Measurements from ENCODE around the gene STPG3. TPM values are rescaled to one million over a fixed set of nuclear protein-coding genes. Genes with fewer than 3 reads are reported as not detected.

STPG3 gene
- polyA plus RNA-seq, 1 of the 3 experiments (the other 2 are of a cell fraction), result not detected

- peak; percentile 67 for DNase-seq
- peak overlapping the region in 1 of 2 experiments; percentile 52; a peak in 2 of 4 replicates for H3K4me3 ChIP-seq (ENCODE audit: low read depth in 2 of 2, low read length in 1 of 2)
- H3F3A ChIP-seq (replicated peaks; ENCODE audit: insufficient read depth), result no peaks in the 10 kb centered on the region
- no peaks in the 10 kb centered on the region for H4K20me1 ChIP-seq (ENCODE audit: insufficient read depth)
- H3K27ac ChIP-seq (ENCODE audit: low read depth in 2 of 2, low read length in 1 of 2), result no peak overlapping the region
- no peaks in the 10 kb centered on the region for H3K36me3 ChIP-seq (replicated peaks in 1 of 2; ENCODE audit: control insufficient read depth in 1 of 2, insufficient read depth in 2 of 2, low read length in 1 of 2)
- ChIA-PET CTCF (interaction anchor here (0.6 to 3.1 kb wide), 12 partner anchors 7 to 256 kb away, joined by 3 to 13 read pairs (median 4); partner anchors contain the start of genes NRARP and TOR4A), POLR2A (no interaction called here)
- TF ChIP-seq IRF3 (IDR thresholded peaks at IDR 0.05; ENCODE audit: low read depth, low read length), result no peak
- TF ChIP-seq MAX (IDR thresholded peaks at IDR 0.05; ENCODE audit: low read depth), result no peak
- TF ChIP-seq SMC3 (IDR thresholded peaks at IDR 0.05; ENCODE audit: low read depth, low read length), result 0 out of 2 replicates have a peak, but pooled peaks have one; percentile 17
- TF ChIP-seq GABPA (IDR thresholded peaks at IDR 0.05; ENCODE audit: low read depth), result no peak
- no peak for TF ChIP-seq USF1 (IDR thresholded peaks at IDR 0.05; ENCODE audit: borderline replicate concordance, low read depth)
- peak; percentile 53 for TF ChIP-seq RAD21 (IDR thresholded peaks at IDR 0.05; ENCODE audit: low read length)
- no peak for TF ChIP-seq CHD2 (IDR thresholded peaks at IDR 0.05; ENCODE audit: low read length, partially characterized antibody)
- TF ChIP-seq TEAD4 (IDR thresholded peaks at IDR 0.05; ENCODE audit: borderline replicate concordance, insufficient read depth), result no peak
- no peak for TF ChIP-seq MEF2A (IDR thresholded peaks at IDR 0.05; ENCODE audit: borderline replicate concordance, low read depth)
- TF ChIP-seq NFIC (IDR thresholded peaks at IDR 0.05; ENCODE audit: borderline replicate concordance), result no peak
- TF ChIP-seq USF2 (IDR thresholded peaks at IDR 0.05; ENCODE audit: borderline replicate concordance, low read depth, low read length), result no peak
- no peak for TF ChIP-seq EZH2phosphoT487 (IDR thresholded peaks at IDR 0.05; ENCODE audit: borderline replicate concordance, low read depth)
- no peak for TF ChIP-seq RFX5 (IDR thresholded peaks at IDR 0.05; ENCODE audit: low read length)
- no peak for TF ChIP-seq EP300 (IDR thresholded peaks at IDR 0.05; ENCODE audit: borderline replicate concordance in 1 of 2, low read depth in 1 of 2, low read length in 1 of 2)
- no peak for TF ChIP-seq PBX3 (IDR thresholded peaks at IDR 0.05)
- TF ChIP-seq FOXJ3 (CRISPR knock-in tag; IDR thresholded peaks at IDR 0.05), result no peak
- no peak for TF ChIP-seq GATA2 (CRISPR knock-in tag; IDR thresholded peaks at IDR 0.05)
- no peak for TF ChIP-seq YY1 (IDR thresholded peaks at IDR 0.05; ENCODE audit: low read depth)
- TF ChIP-seq FOXM1 (IDR thresholded peaks at IDR 0.05; ENCODE audit: low read depth), result no peak
- peak; percentile 33; the same call in 1 of the 2 replicates for TF ChIP-seq CTCF (IDR thresholded peaks at IDR 0.05)
- TF ChIP-seq RCOR1 (IDR thresholded peaks at IDR 0.05; ENCODE audit: low read length), result no peak
- no peak for TF ChIP-seq MXI1 (IDR thresholded peaks at IDR 0.05; ENCODE audit: low read depth, low read length)
- TF ChIP-seq POLR2AphosphoS5 (IDR thresholded peaks at IDR 0.05; ENCODE audit: low read depth, low read length), result no peak
- TF ChIP-seq NRF1 (IDR thresholded peaks at IDR 0.05; ENCODE audit: low read depth, low read length), result no peak
- no peaks in the 10 kb centered on the region for H3K9me2 ChIP-seq
- peak overlapping the region; percentile 13; the same call in 1 of the 2 replicates for H2AFZ ChIP-seq (ENCODE audit: low read depth)
- peak overlapping the region; percentile 71 for H3K4me2 ChIP-seq
- H3K4me1 ChIP-seq (ENCODE audit: control insufficient read depth in 1 of 2, insufficient read depth in 2 of 2, low read depth in 1 of 2, low read length in 1 of 2), result peaks cover 0 to 19% of the 10 kb centered on the region in 2 experiments; a peak in 1 of 4 replicates
- no peaks in the 10 kb centered on the region for H3K9me3 ChIP-seq
- H3K27me3 ChIP-seq (ENCODE audit: insufficient read depth), result no peaks in the 10 kb centered on the region
- H3K79me2 ChIP-seq (ENCODE audit: insufficient read depth), result no peaks in the 10 kb centered on the region
- 22% methylated on average over 11 of the region's 35 CpGs for WGBS (ENCODE audit: low lambda C conversion rate)
- H3K9ac ChIP-seq, result no peak overlapping the region
Observed at GRCh38 chr9:137294681-137295237, 43.7 kb downstream of the STPG3 start.

Data from SK-N-SH (cell line).